ENCODE results near the gene DLG1.

DLG1 gene

DNA sequence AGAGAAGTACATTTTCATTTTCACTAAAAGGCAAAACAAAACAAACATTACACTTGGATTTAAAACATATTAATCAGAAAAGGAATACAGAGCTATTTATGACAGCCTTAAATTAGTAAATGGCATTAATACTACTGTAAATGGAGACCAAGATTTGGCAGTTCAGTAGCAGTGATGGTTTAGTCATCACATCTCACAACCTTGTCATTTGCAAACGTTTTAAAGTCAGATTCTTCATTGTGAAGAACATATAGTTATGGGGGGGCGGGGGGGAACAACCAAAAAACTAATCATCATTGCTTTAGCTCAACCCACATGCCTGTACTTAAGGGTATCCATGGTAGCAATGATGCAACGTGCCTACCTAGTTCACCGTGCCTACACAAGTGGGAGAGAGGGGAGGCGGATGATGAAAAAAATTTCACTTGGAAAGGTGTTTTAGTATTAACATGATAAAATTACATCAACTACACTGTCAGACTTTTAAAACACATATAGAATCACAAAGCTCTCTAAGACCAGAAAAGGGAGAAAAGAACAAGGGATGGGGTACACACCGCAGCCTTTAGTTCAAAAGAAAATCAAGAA is 40.1 kb downstream of the DLG1 start:
- TF ChIP-seq, protein P1, sequence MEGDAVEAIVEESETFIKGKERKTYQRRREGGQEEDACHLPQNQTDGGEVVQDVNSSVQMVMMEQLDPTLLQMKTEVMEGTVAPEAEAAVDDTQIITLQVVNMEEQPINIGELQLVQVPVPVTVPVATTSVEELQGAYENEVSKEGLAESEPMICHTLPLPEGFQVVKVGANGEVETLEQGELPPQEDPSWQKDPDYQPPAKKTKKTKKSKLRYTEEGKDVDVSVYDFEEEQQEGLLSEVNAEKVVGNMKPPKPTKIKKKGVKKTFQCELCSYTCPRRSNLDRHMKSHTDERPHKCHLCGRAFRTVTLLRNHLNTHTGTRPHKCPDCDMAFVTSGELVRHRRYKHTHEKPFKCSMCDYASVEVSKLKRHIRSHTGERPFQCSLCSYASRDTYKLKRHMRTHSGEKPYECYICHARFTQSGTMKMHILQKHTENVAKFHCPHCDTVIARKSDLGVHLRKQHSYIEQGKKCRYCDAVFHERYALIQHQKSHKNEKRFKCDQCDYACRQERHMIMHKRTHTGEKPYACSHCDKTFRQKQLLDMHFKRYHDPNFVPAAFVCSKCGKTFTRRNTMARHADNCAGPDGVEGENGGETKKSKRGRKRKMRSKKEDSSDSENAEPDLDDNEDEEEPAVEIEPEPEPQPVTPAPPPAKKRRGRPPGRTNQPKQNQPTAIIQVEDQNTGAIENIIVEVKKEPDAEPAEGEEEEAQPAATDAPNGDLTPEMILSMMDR (IDR thresholded peaks at IDR 0.05; ENCODE audit: low read depth, low read length) = no peak
- no peak for DNase-seq (ENCODE audit: low read depth in 2 of 2)
- no peak overlapping the region for H3K4me3 ChIP-seq (replicated peaks in 1 of 2; ENCODE audit: low read depth in 2 of 2, low read length in 2 of 2)

DNA sequence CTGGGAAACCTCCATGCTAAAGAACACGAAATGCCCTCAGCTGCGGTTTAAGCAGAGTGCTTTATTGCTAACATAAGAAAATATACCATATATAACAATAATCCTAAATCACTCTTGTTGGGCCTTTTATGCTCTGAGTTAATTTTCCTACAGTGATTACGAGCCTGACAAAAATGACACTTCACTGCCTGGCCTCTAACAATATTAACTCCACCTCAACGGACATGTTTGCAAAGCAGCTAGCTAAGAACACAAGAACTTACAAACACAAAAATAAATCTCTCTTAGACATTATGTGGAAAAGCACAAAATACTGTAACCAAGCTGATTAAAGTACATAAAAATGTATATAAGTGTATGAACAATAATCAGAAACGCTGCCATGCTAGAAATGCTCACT is 40.7 kb downstream of the DLG1 start:
- H3K4me3 ChIP-seq (replicated peaks in 1 of 2; ENCODE audit: low read depth in 2 of 2, low read length in 2 of 2) = no peak overlapping the region
- TF ChIP-seq, protein P1 (IDR thresholded peaks at IDR 0.05; ENCODE audit: low read depth, low read length) = no peak
- no peak for DNase-seq (ENCODE audit: low read depth in 2 of 2)

DNA sequence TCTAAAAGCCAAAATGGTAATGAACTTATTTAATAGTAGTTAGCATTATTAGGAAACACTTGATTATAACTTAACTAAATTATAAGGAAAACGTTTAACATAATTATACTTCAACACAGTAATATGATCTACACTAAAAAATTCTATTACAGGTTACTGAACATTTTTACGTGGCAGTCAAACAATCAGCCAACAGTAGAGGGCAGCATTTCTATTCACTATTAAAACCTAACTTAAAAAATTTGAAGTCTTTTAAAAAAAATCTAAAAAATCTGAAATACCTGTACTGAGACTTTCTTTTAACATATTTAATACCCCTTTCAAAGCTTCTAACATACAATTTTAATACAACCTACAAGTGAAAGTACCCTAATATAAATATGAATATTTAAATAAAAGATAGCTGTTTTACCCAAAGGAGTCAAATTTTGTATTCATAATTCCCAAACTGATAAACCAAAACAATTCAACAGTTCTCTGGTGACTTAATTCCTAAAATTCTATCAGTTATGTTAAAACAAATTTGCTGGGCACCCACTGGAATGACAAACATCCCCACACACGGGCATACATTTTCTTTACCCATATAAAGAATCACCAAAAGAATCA is 41.5 kb downstream of the DLG1 start:
- TF ChIP-seq, protein P1 (IDR thresholded peaks at IDR 0.05; ENCODE audit: low read depth, low read length) = peak; percentile 56
- DNase-seq (ENCODE audit: low read depth in 2 of 2) = peak; percentile 73 to 77
- H3K4me3 ChIP-seq (replicated peaks in 1 of 2; ENCODE audit: low read depth in 2 of 2, low read length in 2 of 2) = no peak overlapping the region

DNA sequence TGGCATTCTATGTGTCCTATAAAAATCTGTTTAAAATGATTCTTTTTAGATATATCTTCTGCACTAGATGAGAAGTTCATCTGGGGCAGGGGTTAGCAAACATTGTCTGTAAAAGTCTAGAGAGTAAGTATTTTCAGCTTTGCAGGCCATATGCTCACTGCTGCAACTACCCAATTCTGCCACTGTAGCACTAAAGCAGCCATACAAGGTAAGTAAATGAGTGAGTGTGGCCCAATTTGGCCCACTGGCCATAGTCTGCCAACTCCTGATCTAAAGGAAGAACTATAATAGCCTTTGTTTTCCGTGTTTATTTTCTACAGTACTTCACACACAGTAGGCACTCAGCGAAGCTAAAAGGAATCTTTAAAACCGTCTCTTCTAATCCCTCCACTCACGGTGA is 42.3 kb downstream of the DLG1 start:
- DNase-seq (ENCODE audit: low read depth in 2 of 2) = no peak
- TF ChIP-seq, protein P1 (IDR thresholded peaks at IDR 0.05; ENCODE audit: low read depth, low read length) = no peak
- no peak overlapping the region for H3K4me3 ChIP-seq (replicated peaks in 1 of 2; ENCODE audit: low read depth in 2 of 2, low read length in 2 of 2)

DNA sequence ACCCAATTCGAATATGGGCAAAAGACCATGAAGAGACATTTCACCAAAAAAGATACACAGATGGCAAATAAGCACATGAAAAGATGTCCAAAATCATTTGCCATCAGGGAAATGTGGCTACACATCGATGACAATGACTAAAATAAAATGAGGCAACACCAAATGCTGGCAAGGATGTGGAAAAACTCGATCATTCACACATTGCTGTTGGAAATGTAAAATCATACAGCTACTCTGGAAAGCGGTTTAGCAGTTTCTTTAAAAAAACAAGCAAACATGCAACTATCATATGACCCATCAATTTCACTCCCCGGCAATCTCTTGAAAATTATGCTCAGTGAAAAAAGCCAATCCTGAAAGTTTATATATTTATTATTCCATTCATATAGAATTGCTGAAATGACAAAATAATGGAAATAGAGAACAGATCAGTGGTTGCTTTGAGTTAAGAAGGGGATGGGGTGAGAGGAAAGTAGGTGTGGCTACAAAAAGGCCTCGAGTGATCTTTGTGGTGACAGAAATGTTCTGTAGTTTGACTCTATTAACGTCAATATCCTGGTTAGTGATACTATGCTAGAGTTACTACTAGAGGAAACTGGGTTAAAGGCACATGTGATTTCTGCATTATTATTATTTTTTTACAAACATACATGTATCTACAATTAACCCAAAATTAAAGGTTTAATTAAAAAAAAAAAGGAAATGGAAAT is 45.0 kb downstream of the DLG1 start:
- H3K4me3 ChIP-seq (replicated peaks in 1 of 2; ENCODE audit: low read depth in 2 of 2, low read length in 2 of 2) = no peak overlapping the region
- no peak for DNase-seq (ENCODE audit: low read depth in 2 of 2)
- TF ChIP-seq, protein P1 (IDR thresholded peaks at IDR 0.05; ENCODE audit: low read depth, low read length) = no peak

DNA sequence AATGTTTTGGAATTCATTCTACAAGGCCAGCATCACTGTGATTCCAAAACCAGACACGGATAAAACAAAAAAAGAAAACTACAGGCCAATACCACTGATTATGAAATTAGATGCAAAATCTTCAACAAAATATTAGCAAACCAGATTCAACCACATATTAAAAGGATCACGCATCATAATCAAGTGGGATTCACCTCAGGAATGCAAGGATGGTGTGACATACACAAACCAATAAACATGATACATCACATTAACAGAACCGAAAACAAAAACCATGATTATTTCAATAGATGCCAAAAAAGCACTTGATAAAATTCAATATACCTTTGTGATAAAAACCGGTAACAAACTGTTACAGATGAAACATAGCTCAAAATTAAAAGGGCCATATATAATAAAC is 48.9 kb downstream of the DLG1 start:
- TF ChIP-seq, protein P1 (IDR thresholded peaks at IDR 0.05; ENCODE audit: low read depth, low read length) = no peak
- no peak overlapping the region for H3K4me3 ChIP-seq (replicated peaks in 1 of 2; ENCODE audit: low read depth in 2 of 2, low read length in 2 of 2)

More for the DNA sequence above, 48.9 kb downstream of the DLG1 start:
- DNase-seq (ENCODE audit: low read depth in 2 of 2) = no peak
